Activated naive CD4-positive, alpha-beta T cell (primary cell): Measurements from ENCODE around the gene C5AR2.
"Not testable (repeated sequence)": the region's sequence is repeated elsewhere in the genome, so short reads cannot be mapped to it uniquely, and the experiment has no call there.

Source experiments
- DNase-seq, 4 experiments: peaks; one replicate each; lab custom pipeline; 2025; lab: John Stamatoyannopoulos, UW

The C5AR2 gene

GRCh38 chr19:47387623-47388022 lies 55.6 kb downstream of the C5AR2 start:
- DNase-seq: not testable (repeated sequence)

- not testable (repeated sequence) for DNase-seq
These were observed 56.7 kb downstream of the C5AR2 start for GRCh38 chr19:47388721-47389120.

GRCh38 chr19:47389150-47389556 lies 57.2 kb downstream of the C5AR2 start:
- no peak for DNase-seq

GRCh38 chr19:47390533-47391488 lies 58.8 kb downstream of the C5AR2 start:
- DNase-seq: no peak

GRCh38 chr19:47391510-47392223 lies 59.7 kb downstream of the C5AR2 start:
- DNase-seq: peak; percentile 43 to 81 (median 74)
